ENCODE measurements around the gene CRKL.

DNA sequence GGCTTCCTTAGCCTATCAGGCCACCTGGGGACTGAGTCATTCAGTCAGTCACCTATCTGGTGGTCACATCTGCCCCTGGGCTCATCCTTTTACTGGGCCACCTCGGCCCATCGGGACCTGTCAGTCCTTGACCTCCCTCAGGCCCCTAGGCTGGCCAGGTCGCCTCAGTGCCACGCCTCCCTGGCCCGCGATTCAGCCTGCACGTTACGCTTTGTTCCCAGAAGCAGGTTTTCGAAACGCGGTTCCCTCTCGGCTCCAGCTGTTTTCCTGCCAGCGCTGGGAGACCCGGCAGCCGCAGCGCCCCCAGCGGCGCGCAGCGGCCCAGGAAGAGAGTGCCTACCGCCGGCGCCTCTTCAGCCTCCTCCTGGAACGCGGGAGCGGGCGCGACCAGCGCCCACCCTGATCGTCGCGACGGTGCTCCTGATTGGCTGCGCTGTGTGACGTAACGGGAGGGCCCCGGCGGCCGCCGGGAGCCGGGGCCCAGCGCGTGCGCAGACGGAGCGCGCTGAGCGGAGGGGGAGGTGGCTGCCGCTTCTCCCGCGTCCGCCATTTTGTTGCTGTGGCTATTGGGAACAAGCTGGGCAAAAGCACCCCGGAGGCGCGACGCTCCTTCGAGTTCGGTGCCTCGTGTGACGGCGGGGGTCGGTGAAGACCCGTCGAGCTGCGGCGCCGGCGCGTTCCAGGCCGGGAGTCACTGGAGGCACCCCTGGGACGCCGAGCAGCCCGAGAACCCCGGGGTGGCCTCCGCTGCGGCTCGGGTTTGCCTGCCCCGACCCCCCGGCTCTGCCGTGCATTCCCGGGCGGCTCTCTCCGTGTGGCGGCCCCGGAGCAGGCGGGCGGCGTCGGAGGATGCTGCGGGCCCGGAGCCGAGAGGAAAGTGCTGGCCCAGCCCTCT is at the start of gene CRKL:
- TF ChIP-seq, protein P1, sequence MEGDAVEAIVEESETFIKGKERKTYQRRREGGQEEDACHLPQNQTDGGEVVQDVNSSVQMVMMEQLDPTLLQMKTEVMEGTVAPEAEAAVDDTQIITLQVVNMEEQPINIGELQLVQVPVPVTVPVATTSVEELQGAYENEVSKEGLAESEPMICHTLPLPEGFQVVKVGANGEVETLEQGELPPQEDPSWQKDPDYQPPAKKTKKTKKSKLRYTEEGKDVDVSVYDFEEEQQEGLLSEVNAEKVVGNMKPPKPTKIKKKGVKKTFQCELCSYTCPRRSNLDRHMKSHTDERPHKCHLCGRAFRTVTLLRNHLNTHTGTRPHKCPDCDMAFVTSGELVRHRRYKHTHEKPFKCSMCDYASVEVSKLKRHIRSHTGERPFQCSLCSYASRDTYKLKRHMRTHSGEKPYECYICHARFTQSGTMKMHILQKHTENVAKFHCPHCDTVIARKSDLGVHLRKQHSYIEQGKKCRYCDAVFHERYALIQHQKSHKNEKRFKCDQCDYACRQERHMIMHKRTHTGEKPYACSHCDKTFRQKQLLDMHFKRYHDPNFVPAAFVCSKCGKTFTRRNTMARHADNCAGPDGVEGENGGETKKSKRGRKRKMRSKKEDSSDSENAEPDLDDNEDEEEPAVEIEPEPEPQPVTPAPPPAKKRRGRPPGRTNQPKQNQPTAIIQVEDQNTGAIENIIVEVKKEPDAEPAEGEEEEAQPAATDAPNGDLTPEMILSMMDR (conservative IDR thresholded peaks at IDR 0.05) = peak; percentile 99
- TF ChIP-seq ZFX (IDR thresholded peaks at IDR 0.05) = no peak; the same call in 1 of the 2 replicates

Data from C4-2B (cell line).